Ovary (tissue), 3 donors: ENCODE results near the gene ZNF710.

Source experiments
- POLR2A ChIP-seq: fragments of 450-650 bp; IDR thresholded peaks from one replicate; pipeline ENCODE4 v1.6.1; 2017; ENCODE audit warnings: antibody characterized with exemption, mild to moderate bottlenecking, moderate library complexity
- TF ChIP-seq, protein P1 (sequence below), 3 donors: fragments of 450-650 bp in 2 of 3; fragments of 200-600 bp in 1 of 3; IDR thresholded peaks; one replicate each; pipeline versions ENCODE4 v1.5.1 to v1.8.0; 2016 to 2022; ENCODE audit warnings: antibody characterized with exemption in 3 of 3, mild to moderate bottlenecking in 1 of 3
- donor health status: DM: no; HTN: no; CAD: no.

DNA sequence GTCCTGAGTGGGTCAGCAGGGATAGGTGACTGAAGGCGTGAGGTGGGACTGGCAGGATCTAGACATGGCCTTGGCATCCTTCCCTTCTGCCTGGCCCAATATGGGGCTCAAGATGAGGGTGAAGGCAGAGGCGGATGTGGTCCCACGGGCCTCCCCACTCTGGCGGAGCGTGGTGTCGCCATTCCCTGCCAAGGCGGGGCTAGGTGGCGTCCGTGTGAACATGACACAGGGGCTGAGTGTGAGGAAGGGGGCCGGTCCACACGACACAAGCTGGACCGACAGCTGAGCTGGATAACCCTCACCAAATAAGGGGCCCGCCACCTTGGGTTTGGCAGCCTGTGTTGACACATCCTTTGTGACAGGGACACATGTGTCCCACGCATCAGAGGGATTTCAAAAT is 43.1 kb downstream of the ZNF710 start:
- no peak for TF ChIP-seq POLR2A
- TF ChIP-seq, protein P1, sequence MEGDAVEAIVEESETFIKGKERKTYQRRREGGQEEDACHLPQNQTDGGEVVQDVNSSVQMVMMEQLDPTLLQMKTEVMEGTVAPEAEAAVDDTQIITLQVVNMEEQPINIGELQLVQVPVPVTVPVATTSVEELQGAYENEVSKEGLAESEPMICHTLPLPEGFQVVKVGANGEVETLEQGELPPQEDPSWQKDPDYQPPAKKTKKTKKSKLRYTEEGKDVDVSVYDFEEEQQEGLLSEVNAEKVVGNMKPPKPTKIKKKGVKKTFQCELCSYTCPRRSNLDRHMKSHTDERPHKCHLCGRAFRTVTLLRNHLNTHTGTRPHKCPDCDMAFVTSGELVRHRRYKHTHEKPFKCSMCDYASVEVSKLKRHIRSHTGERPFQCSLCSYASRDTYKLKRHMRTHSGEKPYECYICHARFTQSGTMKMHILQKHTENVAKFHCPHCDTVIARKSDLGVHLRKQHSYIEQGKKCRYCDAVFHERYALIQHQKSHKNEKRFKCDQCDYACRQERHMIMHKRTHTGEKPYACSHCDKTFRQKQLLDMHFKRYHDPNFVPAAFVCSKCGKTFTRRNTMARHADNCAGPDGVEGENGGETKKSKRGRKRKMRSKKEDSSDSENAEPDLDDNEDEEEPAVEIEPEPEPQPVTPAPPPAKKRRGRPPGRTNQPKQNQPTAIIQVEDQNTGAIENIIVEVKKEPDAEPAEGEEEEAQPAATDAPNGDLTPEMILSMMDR (IDR thresholded peaks at IDR 0.05) = no peak
